NCI-H2227 (cell line): ENCODE results near the gene GAL.
"Not testable (repeated sequence)": the region's sequence is repeated elsewhere in the genome, so short reads cannot be mapped to it uniquely, and the experiment has no call there.

Source experiments
- DNase-seq: peaks from one replicate; lab custom pipeline; 2025; ENCODE audit not compliant: unreplicated experiment; lab: John Stamatoyannopoulos, UW

GAL gene

GRCh38 chr11:68684385-68685356, at the start of gene GAL:
Gene GAL (plus strand): TSS chr11:68684544. CDS start chr11:68684924, 380 bp downstream.
- DNase-seq = no peak

- not testable (repeated sequence) for DNase-seq
These were observed 49.7 kb upstream of the GAL start for GRCh38 chr11:68634606-68635005.

GRCh38 chr11:68635172-68635571, 49.2 kb upstream of the GAL start:
- not testable (repeated sequence) for DNase-seq

- DNase-seq = not testable (repeated sequence)
These were observed 48.5 kb upstream of the GAL start for GRCh38 chr11:68635883-68636282.

- not testable (repeated sequence) for DNase-seq
These were observed 45.0 kb upstream of the GAL start for GRCh38 chr11:68639322-68639721.

- DNase-seq = no peak
These were observed 42.5 kb upstream of the GAL start for GRCh38 chr11:68641880-68642279.

- no peak for DNase-seq
These were observed 40.8 kb upstream of the GAL start for GRCh38 chr11:68643585-68643984.

- no peak for DNase-seq
These were observed 37.5 kb upstream of the GAL start for GRCh38 chr11:68646832-68647231.

- no peak for DNase-seq
These were observed 34.3 kb upstream of the GAL start for GRCh38 chr11:68649851-68650555.

- DNase-seq = no peak
These were observed 33.5 kb upstream of the GAL start for GRCh38 chr11:68650801-68651200.

- no peak for DNase-seq
These were observed 32.9 kb upstream of the GAL start for GRCh38 chr11:68651208-68651984.

- DNase-seq = no peak
These were observed 32.2 kb upstream of the GAL start for GRCh38 chr11:68651985-68652682.

GRCh38 chr11:68652683-68653156, 31.6 kb upstream of the GAL start:
- DNase-seq = no peak

- no peak for DNase-seq
These were observed 30.6 kb upstream of the GAL start for GRCh38 chr11:68653486-68654430.

GRCh38 chr11:68654978-68655377, 29.4 kb upstream of the GAL start:
- DNase-seq = no peak

GRCh38 chr11:68655406-68655805, 28.9 kb upstream of the GAL start:
- no peak for DNase-seq

GRCh38 chr11:68655806-68656205, 28.5 kb upstream of the GAL start:
- DNase-seq = no peak

GRCh38 chr11:68657021-68657780, 27.1 kb upstream of the GAL start:
- no peak for DNase-seq

- no peak for DNase-seq
These were observed 26.2 kb upstream of the GAL start for GRCh38 chr11:68658097-68658496.
